PC-9 (cell line): ENCODE data around the gene TMEM185A. TPM values are rescaled to one million over a fixed set of nuclear protein-coding genes. Genes with fewer than 3 reads are reported as not detected.
A peak's percentile ranks its signal among the peaks of the same experiment; 100 is the strongest.

ENCODE experiments used
- BruUV-seq: library from RNA; stranded (reverse); fragments of 400-500 nt; replicated peaks from 2 replicates; lab custom pipeline; 2021; lab: Mats Ljungman, UMichigan
- CTCF ChIA-PET: fragments of 300-600 bp; sonication (Branson Sonifier 250); formaldehyde crosslinking; loops from one replicate; lab custom pipeline; 2022; ENCODE audit warnings: antibody characterized with exemption; lab: Charles Lee
- POLR2A ChIA-PET: fragments of 300-600 bp; sonication (Branson Sonifier 250); formaldehyde crosslinking; loops from one replicate; lab custom pipeline; 2022; ENCODE audit warnings: antibody characterized with exemption; ENCODE audit not compliant: unreplicated experiment; lab: Charles Lee
- DNase-seq, 2 experiments: peaks; one replicate each; pipeline versions ENCODE4 v3.0.0 to v3.0.0-alpha.2; 2015 to 2022; ENCODE audit warnings: mixed read lengths in 1 of 2
- H2AFZ ChIP-seq: fragments of 200-600 bp; sonication (generic); 2 replicates; pipeline ENCODE4 v1.8.1; 2017; ENCODE audit warnings: antibody characterized with exemption
- H3F3A ChIP-seq: fragments of 200-600 bp; sonication (generic); 2 replicates; pipeline ENCODE4 v1.8.1; 2017; ENCODE audit warnings: antibody characterized with exemption, mild to moderate bottlenecking, low read depth; ENCODE audit not compliant: insufficient read depth
- H3K27ac ChIP-seq: fragments of 200-600 bp; sonication (generic); 2 replicates; pipeline ENCODE4 v1.6.1; 2016; ENCODE audit warnings: mixed run types
- H3K27me3 ChIP-seq: fragments of 200-600 bp; sonication (generic); 2 replicates; pipeline ENCODE4 v1.6.1; 2016; ENCODE audit warnings: low read depth, mixed run types; ENCODE audit not compliant: insufficient read depth
- H3K36me3 ChIP-seq: fragments of 200-600 bp; sonication (generic); 2 replicates; pipeline ENCODE4 v1.6.1; 2016; ENCODE audit warnings: low read depth, mixed run types
- H3K4me1 ChIP-seq: fragments of 200-600 bp; sonication (generic); replicated peaks from 2 replicates; pipeline ENCODE4 v1.6.1; 2016; ENCODE audit warnings: mixed run types; ENCODE audit not compliant: insufficient read depth
- H3K4me2 ChIP-seq: fragments of 200-600 bp; sonication (generic); 2 replicates; pipeline ENCODE4 v1.6.1; 2017; ENCODE audit warnings: mixed run types
- H3K4me3 ChIP-seq: fragments of 200-600 bp; sonication (generic); 2 replicates; pipeline ENCODE4 v1.6.1; 2016; ENCODE audit warnings: mixed run types
- H3K79me2 ChIP-seq: fragments of 200-600 bp; sonication (generic); 2 replicates; pipeline ENCODE4 v1.6.1; 2017; ENCODE audit warnings: low read depth, mixed run types
- H3K9me2 ChIP-seq: fragments of 200-600 bp; sonication (generic); 2 replicates; pipeline ENCODE4 v1.8.1; 2017; ENCODE audit warnings: mild to moderate bottlenecking; ENCODE audit not compliant: insufficient read depth
- H3K9me3 ChIP-seq: fragments of 200-600 bp; sonication (generic); 2 replicates; pipeline ENCODE4 v1.8.1; 2016; ENCODE audit warnings: low read depth; ENCODE audit not compliant: insufficient read depth
- H4K20me1 ChIP-seq: fragments of 200-600 bp; sonication (generic); 2 replicates; pipeline ENCODE4 v1.8.1; 2017; ENCODE audit not compliant: insufficient read depth
- EZH2 ChIP-seq: fragments of 200-600 bp; sonication (generic); IDR thresholded peaks from 2 replicates; pipeline ENCODE4 v1.8.0; 2017; ENCODE audit warnings: antibody characterized with exemption, low read depth
- intact Hi-C: fragments of 100-400 bp; cut with micrococcal nuclease; formaldehyde crosslinking; loops from one replicate; pipeline ENCODE4 v1.10.0; 2022; ENCODE audit not compliant: unreplicated experiment
- total RNA-seq: library from RNA; stranded (reverse); gene quantifications from 2 replicates; pipeline ENCODE4 v1.2.3, GENCODE V29; 2021
- TF ChIP-seq, protein P1 (sequence below): fragments of 200-600 bp; sonication (generic); conservative IDR thresholded peaks from 2 replicates; pipeline ENCODE4 v1.6.1; 2017; ENCODE audit warnings: mixed run types, antibody characterized with exemption, mild to moderate bottlenecking, moderate library complexity

Gene TMEM185A
- total RNA-seq, 1 experiment from 2014 or later, result 39.5 TPM

GRCh38 chrX:149638860-149639259 lies 7.3 kb upstream of the TMEM185A start:
- H3K9me2 ChIP-seq, result no peaks in the 10 kb centered on the region
- H3K4me2 ChIP-seq, result no peak overlapping the region
- no peak overlapping the region for H2AFZ ChIP-seq
- peaks cover 77% of the 10 kb centered on the region for H3K27me3 ChIP-seq
- H3F3A ChIP-seq, result no peaks in the 10 kb centered on the region
- no peaks in the 10 kb centered on the region for H3K4me1 ChIP-seq
- H3K9me3 ChIP-seq, result no peaks in the 10 kb centered on the region
- no peaks in the 10 kb centered on the region for H3K36me3 ChIP-seq
- H3K27ac ChIP-seq, result no peak overlapping the region
- no peaks in the 10 kb centered on the region for H3K79me2 ChIP-seq
- POLR2A ChIA-PET, result no interaction called here
- no peaks in the 10 kb centered on the region for H4K20me1 ChIP-seq
- CTCF ChIA-PET, result no interaction called here
- intact Hi-C loops, result no loop called here
- H3K4me3 ChIP-seq, result no peak overlapping the region
- no peak for DNase-seq
- BruUV-seq, result no TSS peak
- TF ChIP-seq EZH2, result no peak
- TF ChIP-seq, protein P1, sequence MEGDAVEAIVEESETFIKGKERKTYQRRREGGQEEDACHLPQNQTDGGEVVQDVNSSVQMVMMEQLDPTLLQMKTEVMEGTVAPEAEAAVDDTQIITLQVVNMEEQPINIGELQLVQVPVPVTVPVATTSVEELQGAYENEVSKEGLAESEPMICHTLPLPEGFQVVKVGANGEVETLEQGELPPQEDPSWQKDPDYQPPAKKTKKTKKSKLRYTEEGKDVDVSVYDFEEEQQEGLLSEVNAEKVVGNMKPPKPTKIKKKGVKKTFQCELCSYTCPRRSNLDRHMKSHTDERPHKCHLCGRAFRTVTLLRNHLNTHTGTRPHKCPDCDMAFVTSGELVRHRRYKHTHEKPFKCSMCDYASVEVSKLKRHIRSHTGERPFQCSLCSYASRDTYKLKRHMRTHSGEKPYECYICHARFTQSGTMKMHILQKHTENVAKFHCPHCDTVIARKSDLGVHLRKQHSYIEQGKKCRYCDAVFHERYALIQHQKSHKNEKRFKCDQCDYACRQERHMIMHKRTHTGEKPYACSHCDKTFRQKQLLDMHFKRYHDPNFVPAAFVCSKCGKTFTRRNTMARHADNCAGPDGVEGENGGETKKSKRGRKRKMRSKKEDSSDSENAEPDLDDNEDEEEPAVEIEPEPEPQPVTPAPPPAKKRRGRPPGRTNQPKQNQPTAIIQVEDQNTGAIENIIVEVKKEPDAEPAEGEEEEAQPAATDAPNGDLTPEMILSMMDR, result no peak

DNA sequence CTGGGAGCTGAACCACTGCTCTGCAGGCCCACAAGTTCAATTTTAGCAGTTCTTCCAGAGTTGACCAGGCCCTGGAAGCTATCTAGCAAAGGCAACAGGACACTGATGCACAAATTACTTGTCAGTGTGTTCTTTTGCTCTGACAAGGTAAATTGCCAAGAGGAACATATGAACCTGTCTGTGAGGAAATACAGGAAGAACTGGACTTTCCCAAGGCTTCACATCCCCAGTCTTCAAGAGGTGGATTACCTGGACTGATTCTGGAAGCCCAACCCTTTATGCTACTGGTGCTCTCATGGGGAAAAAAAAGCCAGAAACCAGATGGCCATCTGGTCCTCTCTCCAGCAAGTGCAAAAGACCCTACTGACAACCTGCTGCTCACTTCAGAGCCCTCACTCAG lies 1.9 kb upstream of the TMEM185A start:
- POLR2A ChIA-PET, result no interaction called here
- CTCF ChIA-PET, result no interaction called here

GRCh38 chrX:149630681-149631233 lies 835 bp downstream of the TMEM185A start:
- Histone ChIP-seq H4K20me1 (peaks cover 34% of the 10 kb centered on the region), H3K9me2 (no peaks in the 10 kb centered on the region), H2AFZ (peak overlapping the region; percentile 99), H3K36me3 (no peaks in the 10 kb centered on the region), H3K9me3 (no peaks in the 10 kb centered on the region), H3F3A (no peaks in the 10 kb centered on the region), H3K27ac (no peak overlapping the region), H3K4me3 (peak overlapping the region; percentile 67), H3K27me3 (peaks cover 31% of the 10 kb centered on the region), H3K79me2 (peaks cover 39% of the 10 kb centered on the region), H3K4me2 (peak overlapping the region; percentile 78), H3K4me1 (peaks cover 14% of the 10 kb centered on the region)
- ChIA-PET CTCF (no interaction called here), POLR2A (interaction anchor here (0.5 to 0.6 kb wide), 3 partner anchors 308 to 1011 kb away, joined by 3 to 6 read pairs (median 3); no protein-coding TSS in a partner anchor)
- TSS peak; percentile 40 for BruUV-seq
- no peak for TF ChIP-seq EZH2
- TF ChIP-seq, protein P1, result peak; percentile 44; the same call in 1 of the 2 replicates
- DNase-seq, result peak; percentile 20 to 62
- intact Hi-C loops, result no loop called here

More for the DNA sequence above, 1.9 kb upstream of the TMEM185A start:
- no peaks in the 10 kb centered on the region for H3K9me2 ChIP-seq
- peaks cover 50% of the 10 kb centered on the region for H3K27me3 ChIP-seq
- no peak for DNase-seq
- H3K4me1 ChIP-seq, result peaks cover 14% of the 10 kb centered on the region
- H3K4me3 ChIP-seq, result no peak overlapping the region
- H3K36me3 ChIP-seq, result no peaks in the 10 kb centered on the region
- H3K4me2 ChIP-seq, result no peak overlapping the region
- intact Hi-C loops, result no loop called here
- TF ChIP-seq EZH2, result no peak
- TF ChIP-seq, protein P1, result no peak
- H3K79me2 ChIP-seq, result peaks cover 21% of the 10 kb centered on the region
- no peak overlapping the region for H2AFZ ChIP-seq
- no peaks in the 10 kb centered on the region for H3F3A ChIP-seq
- H4K20me1 ChIP-seq, result peaks cover 13% of the 10 kb centered on the region
- no peaks in the 10 kb centered on the region for H3K9me3 ChIP-seq
- BruUV-seq, result no TSS peak
- H3K27ac ChIP-seq, result no peak overlapping the region
